ENCODE measurements around the gene HTRA1.
A peak's percentile ranks its signal among the peaks of the same experiment; 100 is the strongest.

HTRA1 gene

GRCh38 chr10:122554131-122555036, 93.0 kb downstream of the HTRA1 start:
- no peak for DNase-seq (ENCODE audit: low read depth)

GRCh38 chr10:122555442-122555841, 94.1 kb downstream of the HTRA1 start:
- no peak for DNase-seq (ENCODE audit: low read depth)

GRCh38 chr10:122557516-122557915, 96.2 kb downstream of the HTRA1 start:
- DNase-seq (ENCODE audit: low read depth), result no peak

- DNase-seq (ENCODE audit: low read depth), result no peak
These were observed 97.1 kb downstream of the HTRA1 start for GRCh38 chr10:122558452-122558851.

- no peak for DNase-seq (ENCODE audit: low read depth)
These were observed 97.9 kb downstream of the HTRA1 start for GRCh38 chr10:122559228-122559627.

GRCh38 chr10:122560279-122560804, 99.0 kb downstream of the HTRA1 start, which contains the start of gene DMBT1:
Gene DMBT1 (plus strand): TSS chr10:122560754. CDS start chr10:122560771, 17 bp downstream.
- no peak for DNase-seq (ENCODE audit: low read depth)

- DNase-seq (ENCODE audit: low read depth), result peak; percentile 31
These were observed 99.9 kb downstream of the HTRA1 start for GRCh38 chr10:122561212-122561611.

- DNase-seq (ENCODE audit: low read depth), result no peak
These were observed 100.4 kb downstream of the HTRA1 start for GRCh38 chr10:122561792-122562191.
